K562 (cell line): Measurements from ENCODE around the gene EMID1. TPM values are rescaled to one million over a fixed set of nuclear protein-coding genes. Genes with fewer than 3 reads are reported as not detected.

Source experiments
- ATAC-seq: fragments of 200-7000 bp; cut with Tn5 transposase; 3 replicates; pipeline ENCODE4 v1.9.1; 2020; ENCODE audit warnings: moderate library complexity
- BruUV-seq: library from RNA; stranded (reverse); fragments of 400-500 nt; replicated peaks from 2 replicates; lab custom pipeline; 2021; lab: Mats Ljungman, UMichigan
- CTCF ChIA-PET: fragments of 300-600 bp; formaldehyde crosslinking; extraction: SDS; loops from one replicate; lab custom pipeline; 2021; ENCODE audit warnings: low intra/inter-chr PET ratio; lab: Yijun Ruan, JAX
- POLR2A ChIA-PET: fragments of 300-600, 350-650 bp; sonication (Branson Sonifier 250); formaldehyde crosslinking; extraction: SDS; loops from one replicate; lab custom pipeline; 2021; ENCODE audit warnings: antibody characterized with exemption, inconsistent platforms; lab: Yijun Ruan, JAX
- DNase-seq, 4 experiments: peaks; one replicate each; pipeline versions ENCODE4 v3.0.0 to v3.0.0-alpha.2; 2011 to 2018; ENCODE audit warnings: low spot score in 3 of 4, mixed read lengths in 3 of 4; ENCODE audit errors: extremely low read depth in 1 of 4
- FAIRE-seq: peaks from 2 replicates; lab custom pipeline; 2011; peaks lifted over from hg19 to GRCh38; lab: Jason Lieb, UNC
- H2AFZ ChIP-seq: 2 replicates; pipeline ENCODE4 v1.6.0; 2011; ENCODE audit warnings: low read depth, low read length, control low read depth, inconsistent platforms
- H3K27ac ChIP-seq: fragments of 200-600 bp; 3 replicates; pipeline ENCODE4 v1.8.0; 2011; ENCODE audit warnings: low read depth, mild to moderate bottlenecking, control low read depth, inconsistent platforms, low read length, moderate library complexity, mixed read lengths; ENCODE audit errors: extremely low read depth
- H3K27me3 ChIP-seq, 2 experiments: fragments of 300-600 bp in 1 of 2; 2 replicates in 1 of 2; 3 replicates in 1 of 2; pipeline versions ENCODE4 v1.6.0 to v1.8.0; 2011; ENCODE audit warnings: inconsistent platforms in 2 of 2, low read length in 2 of 2, mild to moderate bottlenecking in 1 of 2, mixed read lengths in 1 of 2, moderate library complexity in 1 of 2; ENCODE audit not compliant: control insufficient read depth in 2 of 2, insufficient read depth in 2 of 2
- H3K36me3 ChIP-seq: fragments of 300-600 bp; 3 replicates; pipeline ENCODE4 v1.8.0; 2011; ENCODE audit warnings: mild to moderate bottlenecking, low read length, inconsistent platforms; ENCODE audit not compliant: control insufficient read depth, insufficient read depth
- H3K4me1 ChIP-seq, 2 experiments: fragments of 200-600 bp in 1 of 2; replicated peaks in 1 of 2; 2 replicates in 1 of 2; 3 replicates in 1 of 2; pipeline versions ENCODE4 v1.5.1 to v1.8.0; 2011; ENCODE audit warnings: inconsistent platforms in 2 of 2, low read length in 2 of 2, mild to moderate bottlenecking in 1 of 2, mixed read lengths in 1 of 2, moderate library complexity in 1 of 2; ENCODE audit not compliant: control insufficient read depth in 2 of 2, insufficient read depth in 2 of 2
- H3K4me2 ChIP-seq: 2 replicates; pipeline ENCODE4 v1.6.1; 2011; ENCODE audit warnings: low read length, control low read depth, inconsistent platforms, mixed read lengths; ENCODE audit not compliant: insufficient read depth
- H3K4me3 ChIP-seq: fragments of 200-600 bp; sonication (generic), shearing (Covaris generic); 2 replicates; pipeline ENCODE4 v1.5.1; 2016; ENCODE audit warnings: control low read depth, inconsistent platforms
- H3K79me2 ChIP-seq: fragments of 200-600 bp; 3 replicates; pipeline ENCODE4 v1.8.0; 2011; ENCODE audit warnings: low read length, inconsistent platforms; ENCODE audit not compliant: control insufficient read depth, insufficient read depth
- H3K9ac ChIP-seq, 2 experiments: 2 replicates each; pipeline versions ENCODE4 v1.6.0 to v1.6.1; 2011; ENCODE audit warnings: low read depth in 2 of 2, low read length in 2 of 2, control low read depth in 1 of 2, inconsistent platforms in 1 of 2, mild to moderate bottlenecking in 1 of 2, mixed read lengths in 1 of 2; ENCODE audit not compliant: insufficient read depth in 1 of 2
- H3K9me1 ChIP-seq: one replicate; pipeline ENCODE4 v1.6.0; 2011; ENCODE audit warnings: inconsistent platforms, mild to moderate bottlenecking, low read length, moderate library complexity; ENCODE audit not compliant: control insufficient read depth, insufficient read depth
- H3K9me3 ChIP-seq: replicated peaks from 2 replicates; pipeline ENCODE4 v1.5.1; 2011; ENCODE audit warnings: low read depth, low read length, inconsistent platforms; ENCODE audit not compliant: control insufficient read depth, insufficient read depth
- H4K20me1 ChIP-seq: replicated peaks from 2 replicates; pipeline ENCODE4 v1.6.1; 2011; ENCODE audit warnings: low read length, inconsistent platforms, mixed read lengths; ENCODE audit not compliant: control insufficient read depth, insufficient read depth
- BCOR ChIP-seq: fragments of 450-650 bp; IDR thresholded peaks from 2 replicates; pipeline ENCODE4 v1.6.1; 2016
- SAP30 ChIP-seq: fragments of 200-600 bp; sonication (generic); IDR thresholded peaks from 2 replicates; pipeline ENCODE4 v1.6.1; 2012; ENCODE audit warnings: borderline replicate concordance, low read depth, mild to moderate bottlenecking, moderate library complexity, low read length, control low read depth, inconsistent platforms; ENCODE audit not compliant: insufficient read depth, poor library complexity, severe bottlenecking
- SRSF3 ChIP-seq: fragments of 200-400 bp; formaldehyde crosslinking; IDR thresholded peaks from 2 replicates; pipeline ENCODE4 v1.6.1; 2016; ENCODE audit warnings: mild to moderate bottlenecking, low read length, moderate library complexity; ENCODE audit not compliant: insufficient read depth
- U2AF1 ChIP-seq: fragments of 200-400 bp; formaldehyde crosslinking; optimal IDR thresholded peaks from 2 replicates; pipeline ENCODE3; 2017; ENCODE audit warnings: mild to moderate bottlenecking, low read depth, low read length, moderate library complexity
- ZBTB5 ChIP-seq: fragments of 450-650 bp; IDR thresholded peaks from 2 replicates; pipeline ENCODE4 v1.6.1; 2017; ENCODE audit warnings: antibody characterized with exemption
- ZFX ChIP-seq: sonication (generic); formaldehyde crosslinking; IDR thresholded peaks from 2 replicates; pipeline ENCODE4 v1.8.0; 2022; ENCODE audit warnings: mild to moderate bottlenecking, missing genetic modification reagents, moderate library complexity
- ZNF583 ChIP-seq: fragments of 250-450 bp; sonication (Bioruptor Pico); IDR thresholded peaks from 2 replicates; pipeline ENCODE4 v1.4.0; 2020
- ZNF696 ChIP-seq: fragments of 250-450 bp; sonication (Bioruptor Pico); conservative IDR thresholded peaks from 2 replicates; pipeline ENCODE4 v1.4.0; 2020; ENCODE audit warnings: mild to moderate bottlenecking, moderate library complexity
- ZNF79 ChIP-seq: fragments of 250-450 bp; sonication (Bioruptor Pico); IDR thresholded peaks from 2 replicates; pipeline ENCODE4 v1.4.0; 2020; ENCODE audit warnings: low read depth, mild to moderate bottlenecking, moderate library complexity
- WGBS: fragments of 100-300 bp; shearing (Covaris generic); methylation state at CpG from one replicate; pipeline ENCODE4 v1.1.6; 2016; ENCODE audit warnings: low coverage, mixed read lengths; ENCODE audit not compliant: insufficient coverage; ENCODE audit errors: missing lambda C conversion rate; 5-methylcytosine and 5-hydroxymethylcytosine counted together
- in situ Hi-C: fragments of 300-500 bp; cut with MboI; formaldehyde crosslinking; loops from 4 replicates; pipeline ENCODE4 v1.15.0; 2018; ENCODE audit warnings: inconsistent platforms, mixed read lengths
- intact Hi-C: fragments of 100-400 bp; cut with micrococcal nuclease; formaldehyde crosslinking; loops from 2 replicates; pipeline ENCODE4 v1.14.2; 2022
- polyA plus RNA-seq, 8 experiments: library from polyadenylated mRNA; depleted of rRNA in 4 of 8; stranded (reverse) in 5 of 8; unstranded in 3 of 8; fragments of >200 nt; fragmentation: Nextera tagmentation in 2 of 8; fragmentation: Illumina TruSeq in 1 of 8; extraction: Ambion mirVana in 2 of 8; extraction: Trizol in 1 of 8; gene quantifications; 2 replicates each; pipeline versions ENCODE4 v1.2.1 to v1.2.3, GENCODE V29; 2011 to 2014; ENCODE audit warnings: inconsistent platforms in 1 of 8, missing spikeins in 1 of 8
- total RNA-seq, 7 experiments: library from RNA; depleted of rRNA in 6 of 7; stranded (reverse); fragments of >200 nt in 6 of 7; fragmentation: Illumina TruSeq in 2 of 7; extraction: Trizol in 2 of 7; gene quantifications; 2 replicates each; pipeline versions ENCODE4 v1.2.1 to v1.2.3, GENCODE V29; 2011 to 2021; ENCODE audit warnings: low replicate concordance in 1 of 7
- TF ChIP-seq, protein P1 (sequence below): fragments of 450-650 bp; IDR thresholded peaks from 2 replicates; pipeline ENCODE4 v1.6.1; 2017; ENCODE audit warnings: antibody characterized with exemption, mild to moderate bottlenecking
- TF ChIP-seq, protein P2 (sequence below): fragments of 450-650 bp; IDR thresholded peaks from 2 replicates; pipeline ENCODE4 v1.6.1; 2016

The EMID1 gene
- total and polyA plus RNA-seq, 9 of the 15 experiments (the other 6 are each of a cell fraction or from before 2014, with no cell fraction given): 0.15 to 7.2 (median 2.7) TPM

- 0 out of 2 replicates have a peak, but pooled peaks have one; percentile 30 for TF ChIP-seq ZFX (CRISPR knock-in tag)
- no peak for TF ChIP-seq ZNF79 (CRISPR knock-in tag)
- no peak for TF ChIP-seq SRSF3
- TF ChIP-seq, all 486 proteins: peak for 3
These were observed 61.1 kb downstream of the EMID1 start (continued) for GRCh38 chr22:29266564-29267461.

DNA sequence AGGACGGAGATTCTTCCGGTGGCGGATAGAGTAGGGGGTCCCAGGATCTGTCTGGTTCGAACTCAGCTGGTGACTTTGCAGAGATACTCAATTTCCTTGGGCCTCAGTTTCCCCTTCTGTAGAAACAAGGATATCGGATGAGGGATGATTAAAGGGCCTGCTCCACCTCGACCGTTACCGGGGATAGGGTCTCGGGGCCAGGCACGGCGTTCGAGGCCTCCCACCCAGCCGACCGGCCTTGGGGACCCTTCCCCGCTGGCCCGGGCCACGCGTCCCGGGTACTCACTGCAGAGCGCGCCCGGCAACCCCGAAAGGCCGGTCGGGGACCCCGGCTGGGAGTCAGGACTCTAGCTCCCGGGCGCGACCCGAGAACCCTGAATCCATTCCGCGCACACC lies 61.8 kb downstream of the EMID1 start:
- H3K36me3 ChIP-seq: peaks cover 66% of the 10 kb centered on the region
- peaks cover 32% of the 10 kb centered on the region for H4K20me1 ChIP-seq
- H2AFZ ChIP-seq: peak overlapping the region; percentile 100
- H3K9me3 ChIP-seq: no peaks in the 10 kb centered on the region
- in situ Hi-C loops (no loop called here), intact Hi-C loops (loop anchor here (10.0 kb wide), 1 partner anchor 383 kb away; the partner anchor contains the start of gene ZNRF3)
- H3K4me3 ChIP-seq: peak overlapping the region; percentile 91
- H3K27me3 ChIP-seq: no peaks in the 10 kb centered on the region
- FAIRE-seq (no peak), DNase-seq (no peak), ATAC-seq (no peak)
- peaks cover 24 to 31% of the 10 kb centered on the region in 2 experiments; a peak in 4 of 5 replicates for H3K4me1 ChIP-seq
- H3K4me2 ChIP-seq: peak overlapping the region; percentile 96
- H3K9ac ChIP-seq: peak overlapping the region; percentile 100
- WGBS: 0% methylated on average over 21 of the region's 32 CpGs
- H3K27ac ChIP-seq: peak overlapping the region; percentile 100
- peaks cover 69% of the 10 kb centered on the region for H3K79me2 ChIP-seq
- peaks cover 3% of the 10 kb centered on the region for H3K9me1 ChIP-seq
- ChIA-PET POLR2A (interaction anchor here (0.6 to 2.9 kb wide), 10 partner anchors 9 to 1917 kb away, joined by 3 to 10 read pairs (median 4); partner anchors contain the start of gene XBP1), CTCF (no interaction called here)
- TSS peak; percentile 67 for BruUV-seq
- TF ChIP-seq ZNF583 (CRISPR knock-in tag) (no peak), SAP30 (peak; percentile 37), ZBTB5 (no peak), BCOR (0 out of 2 replicates have a peak, but pooled peaks have one; percentile 34), ZNF696 (CRISPR knock-in tag) (no peak), U2AF1 (peak; percentile 57)
- TF ChIP-seq, protein P1, sequence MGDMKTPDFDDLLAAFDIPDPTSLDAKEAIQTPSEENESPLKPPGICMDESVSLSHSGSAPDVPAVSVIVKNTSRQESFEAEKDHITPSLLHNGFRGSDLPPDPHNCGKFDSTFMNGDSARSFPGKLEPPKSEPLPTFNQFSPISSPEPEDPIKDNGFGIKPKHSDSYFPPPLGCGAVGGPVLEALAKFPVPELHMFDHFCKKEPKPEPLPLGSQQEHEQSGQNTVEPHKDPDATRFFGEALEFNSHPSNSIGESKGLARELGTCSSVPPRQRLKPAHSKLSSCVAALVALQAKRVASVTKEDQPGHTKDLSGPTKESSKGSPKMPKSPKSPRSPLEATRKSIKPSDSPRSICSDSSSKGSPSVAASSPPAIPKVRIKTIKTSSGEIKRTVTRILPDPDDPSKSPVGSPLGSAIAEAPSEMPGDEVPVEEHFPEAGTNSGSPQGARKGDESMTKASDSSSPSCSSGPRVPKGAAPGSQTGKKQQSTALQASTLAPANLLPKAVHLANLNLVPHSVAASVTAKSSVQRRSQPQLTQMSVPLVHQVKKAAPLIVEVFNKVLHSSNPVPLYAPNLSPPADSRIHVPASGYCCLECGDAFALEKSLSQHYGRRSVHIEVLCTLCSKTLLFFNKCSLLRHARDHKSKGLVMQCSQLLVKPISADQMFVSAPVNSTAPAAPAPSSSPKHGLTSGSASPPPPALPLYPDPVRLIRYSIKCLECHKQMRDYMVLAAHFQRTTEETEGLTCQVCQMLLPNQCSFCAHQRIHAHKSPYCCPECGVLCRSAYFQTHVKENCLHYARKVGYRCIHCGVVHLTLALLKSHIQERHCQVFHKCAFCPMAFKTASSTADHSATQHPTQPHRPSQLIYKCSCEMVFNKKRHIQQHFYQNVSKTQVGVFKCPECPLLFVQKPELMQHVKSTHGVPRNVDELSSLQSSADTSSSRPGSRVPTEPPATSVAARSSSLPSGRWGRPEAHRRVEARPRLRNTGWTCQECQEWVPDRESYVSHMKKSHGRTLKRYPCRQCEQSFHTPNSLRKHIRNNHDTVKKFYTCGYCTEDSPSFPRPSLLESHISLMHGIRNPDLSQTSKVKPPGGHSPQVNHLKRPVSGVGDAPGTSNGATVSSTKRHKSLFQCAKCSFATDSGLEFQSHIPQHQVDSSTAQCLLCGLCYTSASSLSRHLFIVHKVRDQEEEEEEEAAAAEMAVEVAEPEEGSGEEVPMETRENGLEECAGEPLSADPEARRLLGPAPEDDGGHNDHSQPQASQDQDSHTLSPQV: peak; percentile 51
- TF ChIP-seq, protein P2, sequence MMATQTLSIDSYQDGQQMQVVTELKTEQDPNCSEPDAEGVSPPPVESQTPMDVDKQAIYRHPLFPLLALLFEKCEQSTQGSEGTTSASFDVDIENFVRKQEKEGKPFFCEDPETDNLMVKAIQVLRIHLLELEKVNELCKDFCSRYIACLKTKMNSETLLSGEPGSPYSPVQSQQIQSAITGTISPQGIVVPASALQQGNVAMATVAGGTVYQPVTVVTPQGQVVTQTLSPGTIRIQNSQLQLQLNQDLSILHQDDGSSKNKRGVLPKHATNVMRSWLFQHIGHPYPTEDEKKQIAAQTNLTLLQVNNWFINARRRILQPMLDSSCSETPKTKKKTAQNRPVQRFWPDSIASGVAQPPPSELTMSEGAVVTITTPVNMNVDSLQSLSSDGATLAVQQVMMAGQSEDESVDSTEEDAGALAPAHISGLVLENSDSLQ: no peak
